Measurements from ENCODE around the gene PLIN4.
A peak's percentile ranks its signal among the peaks of the same experiment; 100 is the strongest.

GRCh38 chr19:4567584-4568071, 49.3 kb upstream of the PLIN4 start:
- TF ChIP-seq POLR2AphosphoS5 (IDR thresholded peaks at IDR 0.05) (peak; percentile 15 to 65 (median 48)), CTCF (IDR thresholded peaks at IDR 0.05 in 8 of 11, conservative IDR thresholded peaks at IDR 0.05 in 3 of 11) (peak; percentile 70 to 94 (median 83))
